HG02840 (cell line): ENCODE data around the gene ACBD7.

Experiments
- ATAC-seq: cut with Tn5 transposase; IDR thresholded peaks from one replicate; pipeline ENCODE4 v1.9.1; 2021; ENCODE audit warnings: mild to moderate bottlenecking, moderate library complexity, moderate number of reproducible peaks; ENCODE audit not compliant: unreplicated experiment, low FRiP score

ACBD7 gene

DNA sequence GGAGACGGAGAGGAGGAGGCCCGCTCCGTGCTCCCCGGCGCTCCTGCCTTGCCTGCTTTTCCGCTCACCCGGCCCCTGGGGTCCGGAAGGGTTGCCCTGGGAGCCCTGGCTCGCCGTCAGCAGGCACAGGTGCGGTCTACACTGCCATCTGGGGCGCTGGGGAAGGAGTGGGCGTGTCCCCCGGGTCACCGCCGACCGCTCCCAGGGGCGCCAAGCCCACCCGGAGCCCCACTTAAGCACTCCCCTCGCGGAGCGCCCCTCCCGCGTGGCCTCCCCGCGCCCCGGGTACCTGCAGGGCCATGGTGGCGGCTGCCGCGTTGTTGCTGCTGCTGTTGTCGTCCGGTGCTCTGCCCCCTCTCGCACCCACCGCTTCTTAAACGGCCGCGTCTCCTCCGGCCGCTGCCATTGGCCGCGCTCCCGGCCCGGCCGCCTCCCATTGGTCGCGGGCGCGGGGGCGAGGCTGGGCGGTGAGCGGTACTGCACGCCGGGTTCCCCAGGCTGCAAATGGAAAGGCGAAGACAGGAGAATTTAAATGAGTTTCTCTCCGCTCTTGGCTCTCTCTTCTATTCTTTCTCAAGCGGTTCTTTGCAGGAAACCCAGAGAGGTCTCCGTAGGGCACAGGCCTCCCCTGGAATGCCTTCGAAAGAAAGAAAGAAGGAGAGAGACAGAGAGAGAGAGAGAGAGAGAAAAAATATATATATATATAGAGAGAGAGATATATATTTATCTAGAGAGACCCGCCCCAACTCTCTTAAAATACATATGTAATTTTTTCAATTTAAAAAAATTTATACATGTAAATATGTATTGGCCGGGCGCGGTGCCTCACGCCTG, at the start of gene ACBD7:
TSS of gene ACBD7 (minus strand) at position 349 of the 834 bp plus-strand sequence. CDS start at position 301, 48 bp downstream.
- peak; percentile 98 for ATAC-seq

DNA sequence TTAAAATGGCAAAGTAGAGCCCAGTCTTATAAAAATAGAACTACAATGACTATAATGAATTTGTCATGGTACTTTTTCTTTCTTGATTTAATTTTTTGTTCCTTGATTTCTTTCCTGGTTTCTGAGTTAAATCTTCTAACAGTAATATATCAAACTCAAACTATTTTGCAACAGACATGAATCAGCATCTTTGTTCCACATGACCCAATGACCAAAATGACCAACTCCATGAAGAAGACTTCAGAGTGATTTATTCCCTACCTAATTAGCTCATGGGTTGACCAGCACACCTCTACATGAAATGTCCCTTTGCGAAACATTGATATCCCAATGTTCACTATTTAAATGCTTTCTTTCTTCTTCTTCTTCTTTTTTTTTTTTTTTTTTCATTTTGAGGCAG, 49.1 kb upstream of the ACBD7 start:
- no peak for ATAC-seq

DNA sequence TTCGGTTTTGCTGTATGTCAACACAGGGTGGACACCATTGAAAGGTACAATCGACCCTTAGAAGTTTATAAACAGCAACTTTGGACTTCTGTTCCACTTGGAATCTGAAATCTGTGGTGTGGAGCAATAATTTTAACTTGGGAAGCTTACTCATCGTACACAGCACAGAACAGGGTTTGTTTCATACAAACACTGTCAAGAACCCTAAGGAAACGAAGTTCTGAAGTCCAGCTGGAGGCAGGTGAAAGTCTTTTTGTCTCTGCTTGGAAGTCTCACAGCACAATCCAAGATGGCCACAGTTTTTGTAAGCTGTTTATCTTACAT, 48.4 kb upstream of the ACBD7 start:
- ATAC-seq: no peak

DNA sequence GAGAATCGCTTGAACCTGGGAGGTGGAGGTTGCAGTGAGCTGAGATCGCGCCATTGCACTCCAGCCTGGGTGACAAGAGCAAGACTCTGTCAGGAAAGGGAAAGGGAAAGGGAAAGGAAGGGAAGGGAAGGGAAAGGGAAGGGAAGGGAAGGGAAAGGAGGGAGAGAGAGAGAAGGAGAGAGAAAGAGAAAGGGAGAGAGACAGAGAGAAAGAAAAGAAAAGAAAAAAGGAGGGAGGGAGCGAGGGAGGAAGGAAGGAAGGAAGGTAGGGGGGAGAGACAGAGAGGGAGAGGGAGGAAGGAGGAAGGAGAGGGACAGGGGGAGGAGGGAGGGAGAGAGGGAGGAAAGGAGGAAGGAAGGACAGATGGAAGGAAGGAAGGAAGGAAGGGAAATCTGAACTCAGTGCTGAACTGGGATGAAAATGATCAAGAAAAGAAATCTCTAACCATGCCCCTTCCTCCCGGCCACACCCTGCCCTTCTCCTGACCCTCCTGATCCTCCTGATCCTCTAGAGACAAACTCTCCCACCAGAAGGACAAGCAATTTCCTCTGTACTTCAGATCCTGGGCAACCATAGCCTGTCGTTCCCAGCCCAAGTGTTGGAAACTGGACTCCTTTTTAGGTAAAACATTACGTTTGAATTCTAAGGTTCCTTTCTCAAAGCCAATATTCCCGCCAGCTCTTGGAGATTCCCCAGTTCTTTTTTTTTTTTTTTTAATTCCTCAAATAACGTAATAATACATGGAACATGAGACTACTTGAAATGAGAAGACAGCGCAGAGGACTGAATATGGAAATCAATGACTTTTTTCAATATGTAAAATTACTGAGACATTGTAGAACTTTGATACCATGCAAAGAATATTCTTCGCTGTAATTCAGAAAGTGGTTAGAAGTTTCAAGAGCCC, 47.8 kb upstream of the ACBD7 start:
- no peak for ATAC-seq

DNA sequence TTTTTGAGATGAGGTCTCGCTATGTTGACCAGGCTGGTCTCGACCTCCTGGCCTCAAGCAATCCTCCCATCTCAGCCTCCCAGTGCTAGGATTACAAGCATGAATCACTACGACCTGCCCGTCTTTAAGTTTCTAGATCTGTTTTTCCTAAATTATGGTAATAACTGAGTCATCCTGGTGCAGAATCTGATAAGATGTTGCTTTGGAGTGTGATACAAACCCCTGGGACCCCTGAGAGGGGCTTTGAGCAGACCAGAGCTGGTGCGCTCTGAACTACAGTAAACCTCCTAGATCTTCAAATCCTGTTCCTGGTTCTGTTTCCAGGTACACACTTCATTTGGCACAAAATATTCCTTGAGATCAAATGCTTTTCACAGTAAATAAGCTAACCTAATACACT, 42.8 kb upstream of the ACBD7 start:
- ATAC-seq: no peak

DNA sequence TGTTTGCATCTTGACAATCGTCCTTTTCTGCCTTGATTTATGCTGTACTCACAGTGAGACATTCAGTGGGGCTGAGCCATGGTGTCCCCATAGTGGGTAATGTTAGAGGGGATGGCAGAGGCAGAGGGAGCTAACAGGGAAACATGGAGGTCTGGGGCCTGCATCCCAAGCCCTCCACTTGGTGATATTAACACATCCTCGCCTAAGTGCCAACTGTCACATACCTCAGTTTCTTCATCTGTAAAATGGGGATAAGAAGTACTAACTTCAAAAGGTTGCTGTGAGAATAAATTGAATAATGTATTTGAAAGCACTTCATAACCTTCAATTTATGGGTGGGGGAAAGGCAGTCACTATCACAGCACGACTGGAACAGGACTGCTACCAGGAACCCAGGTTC, 36.3 kb upstream of the ACBD7 start:
- no peak for ATAC-seq

DNA sequence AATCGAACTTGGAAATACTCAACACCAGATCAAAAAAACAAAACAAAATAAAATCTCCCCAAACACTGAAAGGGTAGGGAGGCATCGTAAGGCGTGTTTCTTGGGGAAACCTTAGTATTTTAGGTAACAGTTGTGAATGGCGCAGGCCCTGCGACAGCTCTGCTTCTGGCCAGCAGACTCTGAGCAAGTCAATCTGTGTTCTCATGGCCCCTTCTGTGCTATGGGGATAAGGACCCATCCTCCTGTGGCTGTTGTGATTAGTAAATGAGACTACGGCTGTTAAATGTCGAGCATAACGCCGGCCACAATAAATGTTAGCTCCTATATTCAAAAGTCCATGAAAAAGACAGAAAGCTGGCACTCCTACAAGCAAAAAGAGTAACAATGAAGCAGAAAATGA, 35.6 kb upstream of the ACBD7 start:
- ATAC-seq: no peak

DNA sequence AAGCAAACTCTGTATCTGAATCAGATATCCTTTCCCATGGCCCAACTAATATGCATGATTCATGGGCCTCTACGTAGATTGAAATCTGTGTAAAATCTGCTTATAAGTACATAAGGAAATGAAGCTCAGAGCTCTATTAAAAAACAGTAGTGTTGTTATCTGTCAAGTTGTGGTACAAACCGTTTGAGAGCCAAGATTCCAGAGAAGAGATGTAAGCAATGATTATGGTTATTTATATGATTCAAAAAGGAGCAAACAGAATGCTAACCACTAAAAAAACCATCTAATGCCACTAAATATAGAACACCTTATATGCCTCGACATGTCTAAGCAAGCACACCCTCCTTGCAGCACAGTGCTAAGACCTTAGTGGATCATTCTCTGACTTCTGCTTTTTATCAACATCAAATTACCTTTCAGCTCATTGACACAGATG, 35.2 kb upstream of the ACBD7 start:
- ATAC-seq: no peak

DNA sequence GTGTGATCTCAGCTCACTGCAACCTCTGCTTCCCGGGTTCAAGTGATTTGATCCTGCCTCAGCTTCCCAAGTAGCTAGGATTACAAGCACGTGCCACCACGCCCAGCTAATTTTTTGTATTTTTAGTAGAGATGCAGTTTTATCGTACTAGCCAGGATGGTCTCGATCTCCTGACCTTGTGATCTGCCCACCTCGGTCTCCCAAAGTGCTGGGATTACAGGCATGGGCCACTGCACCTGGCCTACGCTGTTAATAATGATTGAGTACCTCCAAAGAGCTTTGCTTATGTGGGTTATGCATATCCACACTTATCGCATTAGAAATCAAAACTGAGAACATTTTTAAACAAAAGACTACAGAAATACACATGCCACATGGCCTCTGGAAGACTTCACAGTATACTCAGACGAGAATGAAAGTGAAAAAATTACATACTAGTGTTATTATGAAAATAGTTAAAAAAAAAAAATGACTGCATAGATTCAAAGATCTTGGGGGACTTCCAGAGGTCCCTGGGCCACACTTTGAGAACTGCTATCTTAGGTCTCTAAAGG, 34.0 kb upstream of the ACBD7 start:
- ATAC-seq: peak; percentile 81

DNA sequence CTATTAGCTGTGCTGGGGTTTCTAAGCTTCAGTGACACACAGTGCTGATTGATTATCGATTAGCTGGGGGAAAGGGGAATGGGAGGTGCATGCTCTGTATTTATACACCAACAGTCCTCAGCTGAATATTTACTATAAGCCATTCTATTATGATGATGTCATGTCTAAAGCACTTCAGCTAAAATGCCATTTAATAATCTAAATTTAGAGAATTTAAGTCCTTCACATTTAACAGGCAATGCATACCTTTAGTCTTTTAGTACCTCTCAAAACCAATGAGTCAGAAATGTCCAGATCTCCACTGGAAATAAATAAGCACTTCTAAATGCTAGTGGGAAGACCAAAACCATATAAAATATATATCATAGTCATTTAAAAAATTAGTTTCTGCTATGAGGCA, 33.1 kb upstream of the ACBD7 start:
- ATAC-seq: no peak

DNA sequence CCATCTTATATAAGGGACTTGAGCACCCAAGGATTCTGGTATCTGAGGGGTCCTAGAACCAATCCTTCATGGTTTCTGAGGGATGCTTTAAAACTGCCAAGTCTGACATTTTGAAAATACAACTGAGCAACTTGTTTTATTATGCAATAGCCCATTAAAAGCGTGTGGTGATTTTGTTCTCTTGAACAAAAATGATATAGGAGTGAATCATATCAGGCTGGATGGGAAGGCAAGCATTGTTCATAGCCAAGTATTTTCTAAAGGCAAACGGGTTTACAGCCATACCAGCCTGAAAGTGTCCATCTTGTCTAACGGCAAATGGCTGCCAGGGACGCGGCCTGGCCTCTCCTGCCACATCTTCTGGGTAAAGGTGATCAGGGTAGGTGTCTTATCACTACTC, 31.9 kb upstream of the ACBD7 start:
- no peak for ATAC-seq

DNA sequence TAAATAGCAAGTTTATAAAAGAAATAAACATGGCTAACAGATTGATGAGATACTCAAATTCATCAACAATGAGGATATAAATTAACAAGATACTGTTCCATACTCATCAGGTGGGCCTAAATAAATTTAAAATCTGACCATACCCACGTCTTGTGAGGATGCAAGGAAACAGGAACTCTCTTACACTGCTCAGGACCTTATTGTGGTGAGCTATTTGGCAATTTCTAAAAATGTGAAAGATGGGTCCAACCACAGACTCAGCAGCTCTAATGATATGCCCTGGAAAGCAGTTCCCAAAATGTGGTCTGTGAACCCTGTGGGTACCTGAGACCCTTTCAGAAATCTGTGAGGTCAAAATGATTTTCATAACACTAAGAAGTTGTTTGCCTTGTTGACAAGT, 30.0 kb upstream of the ACBD7 start:
- no peak for ATAC-seq

DNA sequence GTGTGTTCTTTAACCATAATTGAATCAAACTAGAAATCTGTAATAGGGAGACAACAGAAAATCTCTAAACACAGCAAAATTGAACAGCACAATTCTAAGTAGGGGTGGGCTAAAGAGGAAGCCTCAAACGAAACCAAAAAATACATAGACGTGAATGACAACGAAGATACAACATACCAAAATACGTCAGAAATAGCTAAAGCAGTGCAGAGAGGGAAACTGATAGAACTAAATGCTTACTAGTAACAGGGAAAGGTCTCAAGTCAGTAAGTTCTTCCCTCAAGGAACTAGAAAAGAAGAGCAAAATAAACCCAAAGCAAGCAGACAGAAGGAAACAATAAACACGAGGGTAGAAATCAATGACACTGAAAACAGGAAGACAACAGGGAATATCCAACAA, 27.6 kb upstream of the ACBD7 start:
- ATAC-seq: no peak

DNA sequence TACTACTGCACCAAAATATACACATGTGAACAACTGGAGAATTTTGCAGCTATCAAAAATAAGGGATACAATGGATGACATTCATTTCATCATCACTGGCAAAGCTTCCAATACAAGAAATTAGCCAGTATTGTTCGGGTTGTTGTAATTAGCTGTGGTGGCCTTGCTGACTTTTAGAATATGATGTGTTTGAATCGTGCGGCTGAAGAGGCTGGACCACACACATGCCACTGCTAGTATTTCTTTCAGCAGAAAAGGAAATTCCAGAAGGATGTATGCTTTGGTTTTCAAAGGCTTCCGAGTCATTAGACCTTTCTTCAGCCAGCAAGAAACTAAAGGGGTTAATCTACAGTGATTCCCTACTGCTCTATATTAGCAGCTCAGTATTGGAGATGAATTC, 25.2 kb upstream of the ACBD7 start:
- no peak for ATAC-seq

DNA sequence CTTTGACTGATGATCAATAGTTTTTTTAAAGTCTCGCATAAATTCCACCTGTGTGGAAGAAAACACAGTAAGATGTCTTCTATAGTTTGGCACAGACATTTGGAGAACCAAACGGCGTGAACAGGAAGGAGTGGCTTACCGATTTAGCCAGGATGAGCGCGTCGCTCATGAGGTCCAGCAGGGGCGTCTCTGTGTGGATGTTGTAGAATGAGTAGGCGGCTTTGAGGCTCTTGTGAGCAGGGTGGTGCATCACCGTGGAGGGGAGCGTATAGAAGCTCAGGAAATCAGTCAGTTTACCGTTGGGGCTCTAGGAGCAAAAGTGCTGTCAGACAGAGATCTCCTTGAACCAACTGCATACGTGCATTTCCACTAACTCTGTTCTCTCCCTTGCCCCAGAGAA, 24.1 kb upstream of the ACBD7 start:
- no peak for ATAC-seq

DNA sequence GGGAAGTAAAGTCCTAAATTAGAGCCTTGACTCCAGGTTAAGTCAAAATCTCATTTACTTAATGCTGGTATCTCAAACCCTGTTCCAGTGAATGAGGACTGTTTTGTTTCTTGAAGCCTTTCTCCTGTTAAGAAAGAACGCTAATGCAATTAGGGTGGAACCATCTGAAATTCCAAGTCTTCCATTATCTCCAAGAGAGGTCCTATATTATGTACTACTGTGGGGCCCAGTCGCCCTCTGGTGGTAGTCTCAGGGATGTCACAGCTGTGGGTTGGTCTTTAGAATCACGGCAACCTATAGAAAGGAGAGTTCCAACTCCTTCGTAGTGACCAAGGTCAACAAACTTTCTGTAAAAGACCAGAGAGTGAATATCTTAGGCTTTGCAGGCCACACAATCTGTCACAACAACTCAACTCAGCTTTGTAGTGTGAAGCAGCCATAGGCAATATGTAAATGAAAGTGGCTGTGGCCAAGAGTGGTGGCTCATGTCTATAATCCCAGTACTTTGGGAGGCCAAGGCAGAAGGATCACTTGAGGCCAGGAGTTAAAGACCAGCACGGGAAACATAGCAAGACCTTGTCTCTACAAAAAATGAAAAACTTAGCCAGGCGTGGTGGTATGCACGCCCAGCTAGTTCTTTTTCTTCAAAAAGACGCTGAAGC, 17.9 kb upstream of the ACBD7 start:
- ATAC-seq: no peak

DNA sequence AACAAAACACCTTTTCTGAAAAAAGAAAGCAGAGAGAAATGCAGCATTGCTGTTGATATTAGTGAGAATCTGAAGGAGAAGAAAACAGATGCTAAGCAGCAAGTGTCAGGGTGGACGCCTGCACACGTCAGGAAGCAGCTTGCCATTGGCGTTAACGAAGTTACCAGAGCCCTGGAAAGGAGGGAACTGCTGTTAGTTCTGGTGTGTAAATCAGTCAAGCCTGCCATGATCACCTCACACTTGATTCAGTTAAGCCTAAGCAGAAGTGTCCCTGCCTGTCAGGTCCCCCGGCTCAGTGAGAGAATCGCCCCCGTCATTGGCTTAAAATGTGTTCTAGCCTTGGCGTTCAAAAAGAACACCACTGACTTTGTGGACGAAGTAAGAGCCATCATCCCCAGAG, 14.9 kb upstream of the ACBD7 start:
- no peak for ATAC-seq

DNA sequence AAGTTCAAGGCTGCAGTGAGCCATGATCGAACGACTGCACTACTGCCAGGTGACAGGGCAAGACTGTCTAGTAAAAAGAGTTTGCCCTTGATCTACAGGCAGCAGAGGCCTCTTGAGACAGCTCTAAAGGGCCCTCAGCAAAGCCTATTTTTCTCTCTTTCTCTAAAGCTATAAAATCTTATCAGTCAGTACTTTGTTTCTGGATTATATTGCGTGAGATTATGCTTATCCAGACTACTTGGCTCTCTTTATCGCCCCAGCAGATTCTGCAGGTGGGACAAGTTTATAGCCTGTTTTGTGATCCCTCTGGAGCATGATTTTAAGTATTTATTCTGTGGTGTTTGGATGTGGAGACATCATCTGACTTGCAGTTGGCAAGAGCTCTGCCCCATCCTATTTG, 11.3 kb upstream of the ACBD7 start:
- no peak for ATAC-seq

DNA sequence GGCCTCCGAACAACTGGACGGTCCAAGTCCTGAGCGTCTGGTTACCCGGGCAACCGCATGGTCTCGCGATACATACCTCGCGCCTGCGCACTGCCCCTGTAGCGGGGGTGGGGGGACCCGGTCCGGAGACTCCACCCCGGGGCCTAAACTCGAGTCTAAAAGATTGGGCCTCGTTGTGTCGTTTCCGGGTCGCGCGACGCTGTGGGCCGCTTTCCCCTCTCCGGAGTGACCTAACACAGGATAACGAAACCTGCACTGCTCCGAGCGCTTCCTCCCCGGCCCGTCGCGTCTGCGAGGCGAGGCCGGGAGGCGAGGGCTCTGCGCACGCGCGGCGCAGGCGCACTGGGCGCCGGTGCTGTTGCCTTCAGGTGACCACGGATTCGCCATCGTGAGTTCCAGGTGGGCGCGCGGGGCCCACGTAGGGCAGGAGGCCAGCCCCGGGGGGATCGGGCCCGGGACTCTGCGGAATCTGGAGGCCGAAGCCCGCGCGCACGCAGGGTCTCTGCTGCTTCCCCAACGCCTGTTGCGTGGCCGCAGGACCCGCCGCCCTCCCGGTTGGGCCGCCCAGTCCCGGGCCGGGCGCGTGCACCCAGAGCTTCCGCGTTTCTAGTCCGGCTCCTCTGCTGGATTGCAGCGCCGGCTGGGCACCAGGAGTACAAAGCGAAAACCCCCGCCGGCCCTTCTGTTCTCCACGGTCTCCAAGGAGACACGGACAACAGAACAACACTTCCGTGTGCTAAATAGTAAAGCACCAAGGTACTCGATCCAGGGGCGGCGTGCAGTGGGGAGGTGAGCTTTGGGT, 8.6 kb upstream of the ACBD7 start, which contains the start of gene RPP38:
TSS of gene RPP38 (plus strand) at position 345 of the 802 bp plus-strand sequence. CDS start 5,960 bp downstream, outside the sequence.
- peak; percentile 87 for ATAC-seq

DNA sequence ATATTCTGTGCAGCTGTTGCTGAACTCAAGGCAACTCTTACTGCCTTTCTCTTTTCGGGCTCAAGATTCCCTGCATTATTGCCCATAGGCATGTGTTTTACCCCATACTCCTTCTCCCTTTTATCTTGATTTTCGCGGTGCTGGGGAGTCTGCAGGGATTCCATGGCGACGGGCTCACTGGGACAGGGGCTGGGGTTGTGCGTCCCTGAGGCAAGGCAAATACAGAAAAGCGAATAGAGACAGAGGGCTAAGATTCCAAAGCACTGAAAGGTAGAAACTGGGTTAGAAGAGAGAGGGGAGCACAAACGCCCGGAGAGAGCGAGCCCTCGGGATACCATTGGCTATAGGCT, 8.1 kb upstream of the ACBD7 start:
- peak; percentile 21 for ATAC-seq
